H9 (cell line): Measurements from ENCODE around the gene SERPIND1. TPM values are rescaled to one million over a fixed set of nuclear protein-coding genes. Genes with fewer than 3 reads are reported as not detected.

ENCODE experiments used
- DNase-seq: peaks from one replicate; pipeline ENCODE4 v3.0.0-alpha.2; 2017
- H2AFZ ChIP-seq: one replicate; pipeline ENCODE4 v1.6.1; 2013; ENCODE audit warnings: mild to moderate bottlenecking, low read length, control low read depth, moderate library complexity
- H2AK5ac ChIP-seq: 2 replicates; pipeline ENCODE4 v1.6.1; 2013; ENCODE audit warnings: low read length, control low read depth, mixed read lengths; ENCODE audit not compliant: insufficient read length
- H2BK120ac ChIP-seq: one replicate; pipeline ENCODE4 v1.6.1; 2013; ENCODE audit warnings: low read depth, mild to moderate bottlenecking, low read length, control low read depth, inconsistent platforms; ENCODE audit not compliant: poor library complexity, severe bottlenecking
- H2BK12ac ChIP-seq: 2 replicates; pipeline ENCODE4 v1.6.1; 2013; ENCODE audit warnings: low read length, control low read depth, mixed read lengths, low read depth; ENCODE audit not compliant: insufficient read length
- H2BK15ac ChIP-seq: 2 replicates; pipeline ENCODE4 v1.6.1; 2013; ENCODE audit warnings: low read depth, low read length, control low read depth
- H2BK20ac ChIP-seq: one replicate; pipeline ENCODE4 v1.6.1; 2013; ENCODE audit warnings: low read depth, mild to moderate bottlenecking, low read length, control low read depth, inconsistent platforms; ENCODE audit not compliant: poor library complexity, severe bottlenecking
- H2BK5ac ChIP-seq: 2 replicates; pipeline ENCODE4 v1.6.1; 2013; ENCODE audit warnings: low read length, control low read depth, mixed read lengths; ENCODE audit not compliant: insufficient read length
- H3K14ac ChIP-seq: 2 replicates; pipeline ENCODE4 v1.6.1; 2013; ENCODE audit warnings: low read length, control low read depth; ENCODE audit not compliant: insufficient read depth
- H3K18ac ChIP-seq: 2 replicates; pipeline ENCODE4 v1.6.1; 2013; ENCODE audit warnings: low read depth, mild to moderate bottlenecking, mixed read lengths, low read length, control low read depth; ENCODE audit not compliant: insufficient read length
- H3K23ac ChIP-seq: 2 replicates; pipeline ENCODE4 v1.6.1; 2013; ENCODE audit warnings: low read length, control low read depth, mixed read lengths, low read depth; ENCODE audit not compliant: insufficient read length
- H3K23me2 ChIP-seq: 2 replicates; pipeline ENCODE4 v1.6.1; 2013; ENCODE audit warnings: low read depth, mild to moderate bottlenecking, mixed read lengths, low read length, control low read depth; ENCODE audit not compliant: insufficient read length, poor library complexity, severe bottlenecking
- H3K27ac ChIP-seq: 2 replicates; pipeline ENCODE4 v1.5.1; 2013; ENCODE audit warnings: low read length, control low read depth, mixed read lengths, low read depth; ENCODE audit not compliant: insufficient read length
- H3K27me3 ChIP-seq: 2 replicates; pipeline ENCODE4 v1.6.1; 2013; ENCODE audit warnings: low read length, control low read depth, inconsistent platforms; ENCODE audit not compliant: insufficient read depth
- H3K4ac ChIP-seq: 2 replicates; pipeline ENCODE4 v1.6.1; 2013; ENCODE audit warnings: low read depth, mild to moderate bottlenecking, control low read depth, inconsistent platforms, low read length, moderate library complexity
- H3K4me1 ChIP-seq: 2 replicates; pipeline ENCODE4 v1.6.1; 2013; ENCODE audit warnings: low read length, control low read depth, inconsistent platforms; ENCODE audit not compliant: insufficient read depth
- H3K4me2 ChIP-seq: 2 replicates; pipeline ENCODE4 v1.6.1; 2013; ENCODE audit warnings: low read length, control low read depth, mixed read lengths; ENCODE audit not compliant: insufficient read length, insufficient read depth
- H3K56ac ChIP-seq: 2 replicates; pipeline ENCODE4 v1.6.1; 2013; ENCODE audit warnings: low read depth, mild to moderate bottlenecking, mixed read lengths, low read length, control low read depth; ENCODE audit not compliant: insufficient read length
- H3K79me1 ChIP-seq: 2 replicates; pipeline ENCODE4 v1.6.1; 2013; ENCODE audit warnings: low read depth, mild to moderate bottlenecking, moderate library complexity, low read length, control low read depth, inconsistent platforms; ENCODE audit not compliant: insufficient read depth, poor library complexity, severe bottlenecking
- H3K79me2 ChIP-seq: 2 replicates; pipeline ENCODE4 v1.6.1; 2013; ENCODE audit warnings: low read length, control low read depth, inconsistent platforms; ENCODE audit not compliant: insufficient read depth
- H3K9ac ChIP-seq: 2 replicates; pipeline ENCODE4 v1.6.1; 2013; ENCODE audit warnings: low read length, control low read depth, mixed read lengths; ENCODE audit not compliant: insufficient read length; ENCODE audit errors: extremely low read depth
- H3K9me3 ChIP-seq: one replicate; pipeline ENCODE4 v1.6.1; 2013; ENCODE audit warnings: low read depth, low read length, inconsistent platforms; ENCODE audit not compliant: control insufficient read depth
- H3T11ph ChIP-seq: one replicate; pipeline ENCODE4 v1.6.1; 2013; ENCODE audit warnings: mild to moderate bottlenecking, low read length, control low read depth, inconsistent platforms
- H4K20me1 ChIP-seq: one replicate; pipeline ENCODE4 v1.6.1; 2013; ENCODE audit not compliant: control insufficient read depth, insufficient read length, insufficient read depth
- H4K5ac ChIP-seq: 2 replicates; pipeline ENCODE4 v1.6.1; 2013; ENCODE audit warnings: low read depth, mild to moderate bottlenecking, mixed read lengths, low read length, control low read depth; ENCODE audit not compliant: insufficient read length
- H4K8ac ChIP-seq: replicated peaks from 2 replicates; pipeline ENCODE4 v1.6.1; 2013; ENCODE audit warnings: low read length, control low read depth, mixed read lengths, low read depth; ENCODE audit not compliant: insufficient read length
- H4K91ac ChIP-seq: 2 replicates; pipeline ENCODE4 v1.6.1; 2013; ENCODE audit warnings: low read depth, mild to moderate bottlenecking, moderate library complexity, mixed read lengths, low read length, control low read depth; ENCODE audit not compliant: insufficient read length
- H3K27ac Mint-ChIP-seq, 3 experiments: 2 replicates in 2 of 3; 3 replicates in 1 of 3; pipeline ENCODE4 v1.8.0; 2020 to 2021; ENCODE audit warnings: mixed read lengths in 3 of 3, mild to moderate bottlenecking in 1 of 3, moderate library complexity in 1 of 3
- H3K27me3 Mint-ChIP-seq: 2 replicates; pipeline ENCODE4 v1.8.0; 2021; ENCODE audit warnings: low read depth, mild to moderate bottlenecking, moderate library complexity, mixed read lengths
- H3K36me3 Mint-ChIP-seq, 3 experiments: 2 replicates in 2 of 3; 3 replicates in 1 of 3; pipeline ENCODE4 v1.8.0; 2020 to 2021; ENCODE audit warnings: low read depth in 3 of 3, mixed read lengths in 3 of 3; ENCODE audit not compliant: insufficient read depth in 1 of 3
- H3K4me1 Mint-ChIP-seq, 2 experiments: 2 replicates each; pipeline ENCODE4 v1.8.0; 2020; ENCODE audit warnings: mixed read lengths in 2 of 2
- H3K4me3 Mint-ChIP-seq, 2 experiments: 2 replicates in 1 of 2; 3 replicates in 1 of 2; pipeline ENCODE4 v1.8.0; 2020 to 2021; ENCODE audit warnings: mild to moderate bottlenecking in 2 of 2, mixed read lengths in 2 of 2, moderate library complexity in 1 of 2
- H3K9me3 Mint-ChIP-seq, 2 experiments: 2 replicates in 1 of 2; 3 replicates in 1 of 2; pipeline ENCODE4 v1.8.0; 2020; ENCODE audit warnings: mild to moderate bottlenecking in 2 of 2, mixed read lengths in 2 of 2, moderate library complexity in 1 of 2
- WGBS: extraction: QIAGEN DNeasy Blood & Tissue Kit; methylation state at CpG from one replicate; pipeline ENCODE4 v1.1.7; 2013; ENCODE audit warnings: missing lambda C conversion rate, low lambda C conversion rate, mixed read lengths; ENCODE audit not compliant: insufficient read length; ENCODE audit errors: extremely low coverage; 5-methylcytosine and 5-hydroxymethylcytosine counted together
- total RNA-seq: library from RNA; stranded (reverse); gene quantifications from 2 replicates; pipeline ENCODE4 v1.2.1, GENCODE V29; 2021
- TF ChIP-seq, protein P1 (sequence below): fragments of 200-600 bp; sonication (generic); conservative IDR thresholded peaks from 3 replicates; pipeline ENCODE4 v1.8.0; 2021; ENCODE audit warnings: antibody characterized with exemption, mild to moderate bottlenecking

Gene SERPIND1
- total RNA-seq, 1 experiment from 2014 or later: not detected

DNA sequence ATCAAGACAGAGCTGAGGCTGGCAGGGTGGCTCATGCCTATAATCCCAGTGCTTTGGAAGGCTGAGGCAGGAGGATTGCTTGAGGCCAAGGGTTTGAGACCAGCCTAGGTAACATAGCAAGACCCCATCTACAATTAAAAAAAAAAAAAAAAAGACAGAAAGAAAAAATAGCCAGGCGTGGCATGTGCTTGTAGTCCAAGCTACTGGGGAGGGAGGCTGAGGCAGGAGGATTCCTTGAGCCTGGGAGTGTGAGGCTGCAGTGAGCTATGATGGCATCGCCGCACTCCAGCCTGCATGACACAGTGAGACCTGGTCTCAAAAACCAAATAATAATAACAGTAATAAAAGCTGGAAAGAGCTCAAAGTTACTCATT is 9.4 kb downstream of the SERPIND1 start:
- Histone ChIP-seq H3K14ac (no peak overlapping the region), H3K9me3 (no peaks in the 10 kb centered on the region), H3K4me1 (no peaks in the 10 kb centered on the region; the same call in none of the 2 replicates), H3K79me2 (no peaks in the 10 kb centered on the region), H2BK20ac (no peak overlapping the region), H3K56ac (no peak overlapping the region), H2AK5ac (no peak overlapping the region), H3K79me1 (no peaks in the 10 kb centered on the region), H4K20me1 (no peaks in the 10 kb centered on the region), H3K23me2 (no peaks in the 10 kb centered on the region), H4K8ac (no peak overlapping the region), H2AFZ (no peak overlapping the region), H4K91ac (no peak overlapping the region), H3K27ac (no peak overlapping the region), H3K4ac (no peak overlapping the region), H2BK120ac (no peak overlapping the region), H4K5ac (no peak overlapping the region), H3K9ac (no peak overlapping the region), H2BK12ac (no peak overlapping the region), H3T11ph (no peak overlapping the region), H3K18ac (no peak overlapping the region), H2BK5ac (no peak overlapping the region), H3K27me3 (no peaks in the 10 kb centered on the region), H2BK15ac (no peak overlapping the region), H3K4me2 (no peak overlapping the region), H3K23ac (no peak overlapping the region)
- no peaks in the 10 kb centered on the region for H3K9me3 Mint-ChIP-seq
- H3K4me3 Mint-ChIP-seq: no peak overlapping the region
- H3K27ac Mint-ChIP-seq: no peak overlapping the region
- H3K4me1 Mint-ChIP-seq: peaks cover 21 to 30% of the 10 kb centered on the region in 2 experiments
- no peaks in the 10 kb centered on the region for H3K27me3 Mint-ChIP-seq
- TF ChIP-seq, protein P1, sequence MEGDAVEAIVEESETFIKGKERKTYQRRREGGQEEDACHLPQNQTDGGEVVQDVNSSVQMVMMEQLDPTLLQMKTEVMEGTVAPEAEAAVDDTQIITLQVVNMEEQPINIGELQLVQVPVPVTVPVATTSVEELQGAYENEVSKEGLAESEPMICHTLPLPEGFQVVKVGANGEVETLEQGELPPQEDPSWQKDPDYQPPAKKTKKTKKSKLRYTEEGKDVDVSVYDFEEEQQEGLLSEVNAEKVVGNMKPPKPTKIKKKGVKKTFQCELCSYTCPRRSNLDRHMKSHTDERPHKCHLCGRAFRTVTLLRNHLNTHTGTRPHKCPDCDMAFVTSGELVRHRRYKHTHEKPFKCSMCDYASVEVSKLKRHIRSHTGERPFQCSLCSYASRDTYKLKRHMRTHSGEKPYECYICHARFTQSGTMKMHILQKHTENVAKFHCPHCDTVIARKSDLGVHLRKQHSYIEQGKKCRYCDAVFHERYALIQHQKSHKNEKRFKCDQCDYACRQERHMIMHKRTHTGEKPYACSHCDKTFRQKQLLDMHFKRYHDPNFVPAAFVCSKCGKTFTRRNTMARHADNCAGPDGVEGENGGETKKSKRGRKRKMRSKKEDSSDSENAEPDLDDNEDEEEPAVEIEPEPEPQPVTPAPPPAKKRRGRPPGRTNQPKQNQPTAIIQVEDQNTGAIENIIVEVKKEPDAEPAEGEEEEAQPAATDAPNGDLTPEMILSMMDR: no peak
- no peak for DNase-seq
- WGBS: no CpG with 5 or more reads among the region's 3 CpGs
- H3K36me3 Mint-ChIP-seq: peaks cover 0 to 6% (median 3%) of the 10 kb centered on the region in 3 experiments; a peak in 1 of 7 replicates
